Colonic mucosa (tissue), 4 donors: ENCODE data around the gene CARD19. TPM values are rescaled to one million over a fixed set of nuclear protein-coding genes. Genes with fewer than 3 reads are reported as not detected.

Experiments used
- DNase-seq: peaks from one replicate; pipeline ENCODE4 v3.0.0-alpha.2; 2020
- H3K27ac ChIP-seq: fragments of 200-600 bp; one replicate; pipeline ENCODE4 v1.8.0; 2021
- H3K27me3 ChIP-seq: fragments of 200-600 bp; one replicate; pipeline ENCODE4 v1.8.0; 2021
- H3K36me3 ChIP-seq: fragments of 200-600 bp; one replicate; pipeline ENCODE4 v1.8.0; 2021
- H3K4me1 ChIP-seq: fragments of 200-600 bp; one replicate; pipeline ENCODE4 v1.8.0; 2021; ENCODE audit warnings: mild to moderate bottlenecking
- H3K4me3 ChIP-seq: fragments of 200-600 bp; one replicate; pipeline ENCODE4 v1.8.0; 2021
- H3K9ac ChIP-seq, 2 donors: one replicate each; pipeline ENCODE4 v1.7.0; 2013; ENCODE audit warnings: control low read depth in 2 of 2, low read depth in 2 of 2, low read length in 2 of 2
- H3K9me3 ChIP-seq: fragments of 200-600 bp; one replicate; pipeline ENCODE4 v1.8.0; 2021
- intact Hi-C: fragments of 100-400 bp; cut with DNase I; formaldehyde crosslinking; loops from one replicate; pipeline ENCODE4 v1.14.1; 2022
- total RNA-seq, 2 donors: library from RNA; stranded (reverse); fragmentation: NEBNext Ultra II Directional in 1 of 2; extraction: Animal tissue kit (Norgen Biotek cat#: 25700) in 1 of 2; gene quantifications; one replicate each; pipeline ENCODE4 v1.2.1, GENCODE V29; 2021
- TF ChIP-seq, protein P1 (sequence below): fragments of 200-600 bp; IDR thresholded peaks from one replicate; pipeline ENCODE4 v1.8.0; 2022; ENCODE audit warnings: antibody characterized with exemption, mild to moderate bottlenecking
- donor health status: healthy.
- donor health status: DM: no; HTN: no; CAD: no.
- donor health status: DM: no; HTN: no; CAD: no.

CARD19 gene
- total RNA-seq, 2 donors from 2014 or later: 48.6 to 56.3 TPM

DNA sequence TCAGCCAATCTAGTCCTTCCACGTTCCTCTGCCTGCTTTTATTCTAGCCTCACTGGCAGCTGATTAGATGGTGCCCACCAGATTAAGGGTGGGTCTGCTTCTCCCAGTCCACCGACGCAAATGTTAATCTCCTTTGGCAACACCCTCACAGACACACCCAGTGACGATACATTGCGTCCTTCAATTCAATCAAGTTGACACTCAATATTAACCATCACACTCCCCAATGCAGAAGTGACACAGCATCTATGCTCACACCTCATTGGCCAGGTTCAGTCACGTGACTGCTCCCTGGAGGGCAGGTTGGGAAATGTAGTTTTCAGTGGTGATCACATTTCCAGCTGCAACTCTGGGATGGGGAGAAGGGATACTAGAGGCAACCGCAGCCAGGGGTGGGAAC, 24.6 kb upstream of the CARD19 start:
- intact Hi-C loops: no loop called here
- Histone ChIP-seq H3K4me3 (no peak overlapping the region), H3K4me1 (no peaks in the 10 kb centered on the region), H3K36me3 (no peaks in the 10 kb centered on the region), H3K27ac (no peak overlapping the region), H3K9me3 (no peaks in the 10 kb centered on the region), H3K27me3 (no peaks in the 10 kb centered on the region), H3K9ac (no peak overlapping the region)
- DNase-seq: no peak
- TF ChIP-seq, protein P1, sequence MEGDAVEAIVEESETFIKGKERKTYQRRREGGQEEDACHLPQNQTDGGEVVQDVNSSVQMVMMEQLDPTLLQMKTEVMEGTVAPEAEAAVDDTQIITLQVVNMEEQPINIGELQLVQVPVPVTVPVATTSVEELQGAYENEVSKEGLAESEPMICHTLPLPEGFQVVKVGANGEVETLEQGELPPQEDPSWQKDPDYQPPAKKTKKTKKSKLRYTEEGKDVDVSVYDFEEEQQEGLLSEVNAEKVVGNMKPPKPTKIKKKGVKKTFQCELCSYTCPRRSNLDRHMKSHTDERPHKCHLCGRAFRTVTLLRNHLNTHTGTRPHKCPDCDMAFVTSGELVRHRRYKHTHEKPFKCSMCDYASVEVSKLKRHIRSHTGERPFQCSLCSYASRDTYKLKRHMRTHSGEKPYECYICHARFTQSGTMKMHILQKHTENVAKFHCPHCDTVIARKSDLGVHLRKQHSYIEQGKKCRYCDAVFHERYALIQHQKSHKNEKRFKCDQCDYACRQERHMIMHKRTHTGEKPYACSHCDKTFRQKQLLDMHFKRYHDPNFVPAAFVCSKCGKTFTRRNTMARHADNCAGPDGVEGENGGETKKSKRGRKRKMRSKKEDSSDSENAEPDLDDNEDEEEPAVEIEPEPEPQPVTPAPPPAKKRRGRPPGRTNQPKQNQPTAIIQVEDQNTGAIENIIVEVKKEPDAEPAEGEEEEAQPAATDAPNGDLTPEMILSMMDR: no peak

DNA sequence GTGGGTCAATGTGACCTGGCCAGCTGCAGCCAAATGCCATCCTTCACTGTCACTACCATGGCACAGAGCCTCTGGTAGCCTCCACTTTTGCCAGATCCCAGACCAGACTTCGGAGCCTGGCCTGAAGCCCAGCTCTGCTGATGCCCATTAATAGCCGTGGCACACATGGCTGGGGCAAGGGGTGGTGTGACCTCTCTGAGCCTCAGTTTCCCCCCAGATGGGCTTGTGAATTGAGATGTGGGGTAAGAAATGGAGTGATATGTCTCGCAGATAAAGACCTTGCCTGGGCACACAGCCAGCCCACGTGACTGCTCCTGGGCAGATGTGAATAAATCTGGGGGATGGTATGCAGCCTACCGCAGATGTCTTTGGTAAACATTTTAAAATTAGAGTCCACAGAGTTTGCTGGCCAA, 23.6 kb upstream of the CARD19 start:
- Histone ChIP-seq H3K27ac (no peak overlapping the region), H3K27me3 (no peaks in the 10 kb centered on the region), H3K36me3 (no peaks in the 10 kb centered on the region), H3K4me1 (no peaks in the 10 kb centered on the region), H3K9ac (no peak overlapping the region), H3K9me3 (no peaks in the 10 kb centered on the region), H3K4me3 (no peak overlapping the region)
- TF ChIP-seq, protein P1: no peak
- peak; percentile 46 for DNase-seq
- intact Hi-C loops: no loop called here

DNA sequence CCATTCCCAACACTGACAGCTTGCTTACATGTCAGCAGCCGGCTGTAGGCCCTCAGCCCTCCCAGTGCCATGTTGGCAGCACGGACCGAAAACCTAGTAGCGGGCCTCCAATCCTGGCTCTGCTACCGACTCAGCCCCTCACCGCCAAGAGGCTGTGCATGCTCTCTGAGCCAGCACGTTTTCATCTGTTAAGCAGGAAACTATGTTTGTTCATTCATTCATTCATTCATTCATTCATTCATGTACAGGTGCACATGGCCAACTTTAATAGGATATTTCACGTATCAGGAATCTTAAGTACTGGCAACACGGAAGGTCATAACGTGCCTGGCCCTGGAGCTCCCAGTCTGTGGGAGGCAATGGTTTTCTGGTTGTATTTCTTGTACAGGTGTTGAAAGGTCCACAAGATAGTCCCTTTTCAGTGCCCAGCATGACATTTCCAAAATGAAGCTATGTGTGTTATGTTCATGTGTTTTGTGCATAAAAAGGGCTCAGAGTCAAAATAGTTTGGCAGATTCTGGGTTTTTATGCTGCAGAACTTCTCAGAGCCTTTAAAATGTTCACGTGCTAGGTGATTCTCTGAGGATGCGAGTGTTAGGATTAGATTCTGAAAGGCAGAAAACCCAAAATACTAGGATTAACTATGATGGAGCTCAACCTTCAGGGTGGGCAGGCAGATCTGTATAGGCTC, 19.8 kb upstream of the CARD19 start:
- H3K9me3 ChIP-seq: no peaks in the 10 kb centered on the region
- no peak overlapping the region for H3K9ac ChIP-seq
- DNase-seq: no peak
- no peaks in the 10 kb centered on the region for H3K4me1 ChIP-seq
- no peak overlapping the region for H3K4me3 ChIP-seq
- no peaks in the 10 kb centered on the region for H3K36me3 ChIP-seq
- H3K27ac ChIP-seq: no peak overlapping the region
- H3K27me3 ChIP-seq: no peaks in the 10 kb centered on the region
- intact Hi-C loops: no loop called here
- TF ChIP-seq, protein P1: no peak

- intact Hi-C loops: no loop called here
- H3K36me3 ChIP-seq: no peaks in the 10 kb centered on the region
- H3K27ac ChIP-seq: no peak overlapping the region
- H3K9me3 ChIP-seq: no peaks in the 10 kb centered on the region
- H3K4me3 ChIP-seq: no peak overlapping the region
- H3K4me1 ChIP-seq: no peaks in the 10 kb centered on the region
- no peak for DNase-seq
- H3K9ac ChIP-seq: no peak overlapping the region
- H3K27me3 ChIP-seq: no peaks in the 10 kb centered on the region
- TF ChIP-seq, protein P1: no peak
Measured at GRCh38 chr9:93076792-93077128, 19.3 kb upstream of the CARD19 start.

GRCh38 chr9:93077367-93077766, 18.6 kb upstream of the CARD19 start:
- H3K4me1 ChIP-seq: no peaks in the 10 kb centered on the region
- TF ChIP-seq, protein P1: no peak

More at GRCh38 chr9:93077367-93077766, 18.6 kb upstream of the CARD19 start:
- Histone ChIP-seq H3K36me3 (no peaks in the 10 kb centered on the region), H3K4me3 (no peak overlapping the region), H3K9ac (no peak overlapping the region), H3K27ac (no peak overlapping the region), H3K9me3 (no peaks in the 10 kb centered on the region), H3K27me3 (no peaks in the 10 kb centered on the region)
- intact Hi-C loops: no loop called here
- no peak for DNase-seq
